Small intestine (tissue), 16 donors: ENCODE results near the gene AGPAT4. TPM values are rescaled to one million over a fixed set of nuclear protein-coding genes. Genes with fewer than 3 reads are reported as not detected.
A peak's percentile ranks its signal among the peaks of the same experiment; 100 is the strongest.
"Not testable (repeated sequence)": the region's sequence is repeated elsewhere in the genome, so short reads cannot be mapped to it uniquely, and the experiment has no call there.

ENCODE experiments used
- DNase-seq, 2 donors: peaks; one replicate each; pipeline versions ENCODE4 v3.0.0 to v3.0.0-alpha.2; 2013
- FAIRE-seq: peaks from 2 replicates; lab custom pipeline; 2012; peaks lifted over from hg19 to GRCh38; lab: Jason Lieb, UNC
- H3K27ac ChIP-seq, 3 donors: one replicate each; pipeline ENCODE4 v1.5.1; 2013; ENCODE audit warnings: low read length in 2 of 3, mild to moderate bottlenecking in 2 of 3, control low read depth in 1 of 3, inconsistent platforms in 1 of 3, low read depth in 1 of 3, moderate library complexity in 1 of 3
- H3K27me3 ChIP-seq, 3 donors: one replicate each; pipeline ENCODE4 v1.6.1; 2013; ENCODE audit warnings: low read length in 3 of 3, inconsistent platforms in 1 of 3; ENCODE audit not compliant: control insufficient read depth in 3 of 3, insufficient read depth in 3 of 3
- H3K36me3 ChIP-seq, 3 donors: one replicate each; pipeline ENCODE4 v1.6.1; 2013; ENCODE audit warnings: low read length in 3 of 3, inconsistent platforms in 1 of 3, low read depth in 1 of 3, mild to moderate bottlenecking in 1 of 3, moderate library complexity in 1 of 3; ENCODE audit not compliant: control insufficient read depth in 3 of 3, insufficient read depth in 2 of 3
- H3K4me1 ChIP-seq, 3 donors: one replicate each; pipeline ENCODE4 v1.6.1; 2013; ENCODE audit warnings: low read length in 2 of 3, inconsistent platforms in 1 of 3, low read depth in 1 of 3, mild to moderate bottlenecking in 1 of 3, moderate library complexity in 1 of 3; ENCODE audit not compliant: control insufficient read depth in 3 of 3, insufficient read depth in 2 of 3
- H3K4me3 ChIP-seq, 3 donors: one replicate each; pipeline ENCODE4 v1.5.1; 2013; ENCODE audit warnings: low read length in 3 of 3, control low read depth in 1 of 3, inconsistent platforms in 1 of 3, low read depth in 1 of 3, mild to moderate bottlenecking in 1 of 3, moderate library complexity in 1 of 3
- H3K9me3 ChIP-seq, 2 donors: one replicate each; pipeline ENCODE4 v1.6.1; 2013; ENCODE audit warnings: low read depth in 1 of 2, low read length in 1 of 2; ENCODE audit not compliant: control insufficient read depth in 2 of 2, insufficient read depth in 1 of 2
- WGBS, 3 donors: extraction: QIAGEN DNeasy Blood & Tissue Kit; methylation state at CpG; one replicate each; pipeline ENCODE4 v1.1.7; 2013; 5-methylcytosine and 5-hydroxymethylcytosine counted together
- long read RNA-seq, 10 donors: transcript quantifications; one replicate each; lab custom pipeline, GENCODE V29; 2026
- polyA plus RNA-seq, 4 donors: library from polyadenylated mRNA; stranded (reverse) in 3 of 4; unstranded in 1 of 4; fragments of 200-250 nt in 3 of 4; fragments of 120-200 nt in 1 of 4; gene quantifications; one replicate each; pipeline versions ENCODE4 v1.2.1 to v1.2.3, GENCODE V29; 2013
- donor health status: healthy with polysubstance abuse.
- donor health status: control.
- donor health status: control.
- donor health status: Bipolar disorder and iron deficiency.
- donor health status: healthy.

AGPAT4 gene, protein sequence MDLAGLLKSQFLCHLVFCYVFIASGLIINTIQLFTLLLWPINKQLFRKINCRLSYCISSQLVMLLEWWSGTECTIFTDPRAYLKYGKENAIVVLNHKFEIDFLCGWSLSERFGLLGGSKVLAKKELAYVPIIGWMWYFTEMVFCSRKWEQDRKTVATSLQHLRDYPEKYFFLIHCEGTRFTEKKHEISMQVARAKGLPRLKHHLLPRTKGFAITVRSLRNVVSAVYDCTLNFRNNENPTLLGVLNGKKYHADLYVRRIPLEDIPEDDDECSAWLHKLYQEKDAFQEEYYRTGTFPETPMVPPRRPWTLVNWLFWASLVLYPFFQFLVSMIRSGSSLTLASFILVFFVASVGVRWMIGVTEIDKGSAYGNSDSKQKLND
- polyA plus RNA-seq, result 1 to 10 TPM in 2 of 4 donors, not detected in 2; 1.6 to 2.3 TPM
- long read RNA-seq, donor 1, full-length matches to known transcripts, result 5 of 5 reads
- long read RNA-seq, donor 1, partial matches to known transcripts, result 0 of 5 reads
- long read RNA-seq, donor 1, other reads (novel, unspliced or antisense), result 0 of 5 reads
- long read RNA-seq, donor 2, full-length matches to known transcripts, result 1 of 1 reads
- long read RNA-seq, donor 2, partial matches to known transcripts, result 0 of 1 reads
- long read RNA-seq, donor 2, other reads (novel, unspliced or antisense), result 0 of 1 reads
- long read RNA-seq, donor 3, full-length matches to known transcripts, result 2 of 2 reads
- long read RNA-seq, donor 3, partial matches to known transcripts, result 0 of 2 reads
- long read RNA-seq, donor 3, other reads (novel, unspliced or antisense), result 0 of 2 reads
- long read RNA-seq, donor 4, result 0 reads
- long read RNA-seq, donor 5, result 0 reads
- long read RNA-seq, donor 6, full-length matches to known transcripts, result 2 of 2 reads
- long read RNA-seq, donor 6, partial matches to known transcripts, result 0 of 2 reads
- long read RNA-seq, donor 6, other reads (novel, unspliced or antisense), result 0 of 2 reads
- long read RNA-seq, donor 7, full-length matches to known transcripts, result 9 of 9 reads
- long read RNA-seq, donor 7, partial matches to known transcripts, result 0 of 9 reads
- long read RNA-seq, donor 7, other reads (novel, unspliced or antisense), result 0 of 9 reads
- long read RNA-seq, donor 8, result 0 reads
- long read RNA-seq, donor 9, result 0 reads
- long read RNA-seq, donor 10, full-length matches to known transcripts, result 2 of 2 reads
- long read RNA-seq, donor 10, partial matches to known transcripts, result 0 of 2 reads
- long read RNA-seq, donor 10, other reads (novel, unspliced or antisense), result 0 of 2 reads

GRCh38 chr6:161273752-161274487, at the start of gene AGPAT4:
Gene AGPAT4 (minus strand): TSS chr6:161274061. CDS start chr6:161232213, 41,848 bp downstream.
- FAIRE-seq (no peak), DNase-seq (peak; percentile 81 to 91)
- peak within 1 kb of the TSS; percentile 17 to 52 (median 47) for H3K4me3 ChIP-seq
- H3K36me3 ChIP-seq, result no peaks in the 10 kb centered on the region
- peaks cover 0 to 4% (median 4%) of the 10 kb centered on the region in 3 donors for H3K4me1 ChIP-seq
- H3K9me3 ChIP-seq, result no peaks in the 10 kb centered on the region
- 1 to 2% (median 2%) methylated on average over 21 of the region's 21 CpGs for WGBS, 3 donors
- peak within 1 kb of the TSS in 2 of 3 donors; percentile 53 to 90 for H3K27ac ChIP-seq
- peaks cover 0 to 3% (median 0%) of the 10 kb centered on the region in 3 donors for H3K27me3 ChIP-seq

DNA sequence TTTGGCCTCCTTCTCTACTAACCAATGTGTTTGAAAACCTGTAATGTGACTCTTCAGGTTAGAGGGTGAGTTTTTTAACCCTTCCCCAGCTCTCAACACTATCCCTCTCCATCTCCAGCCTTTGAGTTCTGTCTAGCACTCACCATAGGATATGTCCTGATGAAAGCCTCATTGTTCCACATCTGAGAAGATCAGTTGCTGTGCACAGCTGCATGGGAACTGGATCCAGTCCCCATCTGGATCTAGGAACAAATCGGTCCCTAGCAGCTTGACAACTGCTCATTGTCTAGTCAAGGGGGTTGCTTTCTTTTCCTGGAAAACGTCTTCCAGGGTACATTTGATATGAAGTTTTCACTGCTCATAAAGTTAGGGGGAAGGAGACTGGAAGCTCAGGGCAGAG, 45.4 kb upstream of the AGPAT4 start:
- no peak overlapping the region for H3K4me3 ChIP-seq
- H3K9me3 ChIP-seq, result peaks cover 0 to 11% of the 10 kb centered on the region in 2 donors
- no peak overlapping the region for H3K27ac ChIP-seq
- H3K4me1 ChIP-seq, result no peaks in the 10 kb centered on the region
- DNase-seq, result no peak
- no peak for FAIRE-seq
- 57 to 69% (median 64%) methylated on average over 2 of the region's 2 CpGs for WGBS, 3 donors
- H3K36me3 ChIP-seq, result no peaks in the 10 kb centered on the region
- no peaks in the 10 kb centered on the region for H3K27me3 ChIP-seq

DNA sequence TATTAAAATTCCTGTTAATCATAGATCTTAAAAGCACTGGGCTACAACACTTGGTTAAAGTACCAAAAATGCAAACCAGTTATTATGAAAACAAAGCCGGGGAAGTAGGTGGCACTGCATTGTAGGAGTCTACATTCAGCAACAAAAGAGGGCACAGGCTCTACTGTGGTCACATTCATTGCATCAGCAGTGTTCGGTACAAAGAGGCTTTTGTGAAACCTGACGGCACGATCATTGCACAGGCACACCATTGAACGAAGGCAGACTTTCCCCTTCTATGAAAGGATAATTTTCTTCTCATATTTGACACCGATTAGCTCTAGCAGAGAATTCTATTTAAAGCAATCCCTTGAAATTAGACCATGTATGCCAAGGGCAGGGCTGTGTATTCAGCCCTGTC, 44.6 kb upstream of the AGPAT4 start:
- Histone ChIP-seq H3K4me1 (no peaks in the 10 kb centered on the region), H3K36me3 (no peaks in the 10 kb centered on the region), H3K4me3 (no peak overlapping the region), H3K27me3 (no peaks in the 10 kb centered on the region), H3K9me3 (peaks cover 0 to 12% of the 10 kb centered on the region in 2 donors), H3K27ac (no peak overlapping the region)
- FAIRE-seq, result no peak
- 75 to 86% (median 84%) methylated on average over 6 of the region's 6 CpGs for WGBS, 3 donors
- no peak for DNase-seq

DNA sequence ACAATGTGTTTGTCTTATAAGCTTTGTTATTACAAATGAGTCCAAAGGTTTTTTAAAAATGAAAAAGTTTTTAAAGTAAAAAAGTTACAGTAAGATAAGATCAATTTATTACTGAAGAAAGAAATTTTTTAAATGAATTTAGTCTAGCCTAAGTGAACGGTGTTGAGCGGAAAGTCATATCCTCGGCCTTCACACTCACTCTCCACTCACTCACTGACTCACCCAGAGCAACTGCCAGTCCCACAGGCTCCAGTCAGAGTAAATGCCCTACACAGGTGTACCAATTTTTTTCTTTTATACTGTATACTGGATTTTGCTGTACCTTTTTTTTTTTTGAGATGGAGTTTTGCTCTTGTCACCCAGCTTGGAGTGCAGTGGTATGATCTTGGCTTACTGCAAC, 42.7 kb upstream of the AGPAT4 start:
- 93 to 96% (median 95%) methylated on average over 3 of the region's 3 CpGs for WGBS, 3 donors
- no peak for FAIRE-seq

GRCh38 chr6:161315246-161315917, 41.5 kb upstream of the AGPAT4 start:
- FAIRE-seq, H3K27me3 ChIP-seq, H3K27ac ChIP-seq, H3K4me1 ChIP-seq, DNase-seq, H3K4me3 ChIP-seq, H3K36me3 ChIP-seq: not testable (repeated sequence)
- 77 to 93% (median 80%) methylated on average over 15 of the region's 15 CpGs for WGBS, 3 donors
- H3K9me3 ChIP-seq, result peaks cover 0 to 12% of the 10 kb centered on the region in 2 donors

More for the DNA sequence above, 42.7 kb upstream of the AGPAT4 start:
- peaks cover 0 to 12% of the 10 kb centered on the region in 2 donors for H3K9me3 ChIP-seq
- no peaks in the 10 kb centered on the region for H3K36me3 ChIP-seq
- H3K4me1 ChIP-seq, result no peaks in the 10 kb centered on the region
- no peak overlapping the region for H3K27ac ChIP-seq
- no peak overlapping the region for H3K4me3 ChIP-seq
- no peak for DNase-seq
- no peaks in the 10 kb centered on the region for H3K27me3 ChIP-seq

DNA sequence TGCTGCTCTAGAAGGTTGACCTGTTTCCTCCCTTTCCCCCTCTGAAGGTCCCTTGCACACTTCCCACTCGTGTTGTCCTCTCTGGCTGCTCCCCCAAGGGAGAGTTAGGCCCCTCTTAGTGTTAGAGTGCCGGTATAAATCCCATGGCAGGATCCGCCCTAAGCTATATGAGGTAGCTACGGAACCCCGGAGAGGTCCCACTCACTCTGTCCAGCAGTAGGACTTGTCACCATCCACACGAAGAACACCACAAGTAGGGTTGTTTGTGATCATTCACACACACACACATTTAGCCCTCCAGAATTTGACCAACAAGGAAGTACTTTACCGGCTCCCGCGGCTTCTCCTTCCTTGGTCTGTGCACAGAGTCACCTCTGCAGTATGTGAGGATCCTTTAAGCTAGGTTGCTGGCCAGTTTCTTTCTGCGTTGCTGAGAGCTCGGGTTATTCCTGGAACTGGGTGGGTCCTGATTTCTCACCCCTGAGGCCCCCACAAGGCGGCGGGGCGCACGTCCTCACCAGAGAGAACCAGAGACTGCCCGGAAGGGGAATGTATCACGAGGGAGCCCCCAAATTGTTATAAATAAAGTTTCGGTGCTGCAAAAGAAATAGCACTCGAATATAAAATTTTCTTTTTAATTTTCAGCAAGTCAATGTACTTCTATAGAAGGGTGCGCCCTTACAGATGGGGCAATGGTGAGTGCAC, 40.8 kb upstream of the AGPAT4 start:
- peaks cover 0 to 12% of the 10 kb centered on the region in 2 donors for H3K9me3 ChIP-seq
- not testable (repeated sequence) for H3K4me1 ChIP-seq, DNase-seq, FAIRE-seq, H3K36me3 ChIP-seq, H3K27ac ChIP-seq, H3K27me3 ChIP-seq, H3K4me3 ChIP-seq
- WGBS, 3 donors, result 89 to 95% (median 92%) methylated on average over 20 of the region's 20 CpGs

- Histone ChIP-seq H3K4me3 (no peak overlapping the region), H3K27ac (no peak overlapping the region), H3K4me1 (no peaks in the 10 kb centered on the region), H3K27me3 (no peaks in the 10 kb centered on the region), H3K36me3 (no peaks in the 10 kb centered on the region), H3K9me3 (peaks cover 0 to 12% of the 10 kb centered on the region in 2 donors)
- WGBS, 3 donors, result 86 to 89% (median 87%) methylated on average over 6 of the region's 6 CpGs
- FAIRE-seq (no peak), DNase-seq (no peak)
These were observed 40.2 kb upstream of the AGPAT4 start for GRCh38 chr6:161313940-161314509.
